ENCODE measurements around the gene HIVEP3. TPM values are rescaled to one million over a fixed set of nuclear protein-coding genes. Genes with fewer than 3 reads are reported as not detected.

HIVEP3 gene
- total RNA-seq, 1 experiment from 2014 or later, result 0.55 TPM

DNA sequence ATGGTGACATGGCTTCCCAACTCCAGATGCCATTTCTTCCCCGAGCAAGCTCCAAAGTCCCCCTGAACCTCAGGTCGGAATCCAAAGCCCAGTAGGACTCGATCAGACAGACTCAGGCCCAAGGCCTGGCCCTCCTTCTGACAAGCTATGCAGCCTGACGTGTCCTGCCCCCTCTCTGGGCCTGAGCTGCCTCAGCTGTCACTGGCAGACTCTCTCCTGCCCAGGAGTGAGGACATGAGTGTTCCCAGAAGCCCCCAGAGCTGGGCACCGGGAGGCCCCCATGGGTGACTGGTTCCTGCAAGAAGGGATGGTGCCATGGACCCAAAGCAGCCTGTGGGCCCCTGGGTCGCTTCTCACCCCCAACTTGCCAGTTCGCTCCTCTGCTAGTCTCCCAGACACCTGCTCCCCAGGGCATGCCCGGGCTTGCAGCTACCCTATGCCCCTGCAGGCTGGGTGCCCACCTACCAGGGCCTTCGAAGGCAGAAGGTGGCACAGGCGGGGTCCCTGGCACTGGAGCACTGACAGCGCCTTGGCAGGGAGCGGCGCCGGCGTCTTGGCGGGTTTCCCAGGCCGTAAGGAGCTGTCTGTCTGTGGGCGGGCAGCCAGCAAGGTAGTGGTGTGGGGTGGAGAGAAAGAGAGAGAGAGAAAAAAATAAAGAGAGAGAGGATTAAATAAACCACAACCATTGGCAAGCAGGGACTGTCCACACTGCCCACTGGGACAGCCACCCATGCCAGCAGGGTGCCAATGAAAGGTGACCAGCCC is 436.5 kb downstream of the HIVEP3 start (continued):
- TF ChIP-seq, protein P1, sequence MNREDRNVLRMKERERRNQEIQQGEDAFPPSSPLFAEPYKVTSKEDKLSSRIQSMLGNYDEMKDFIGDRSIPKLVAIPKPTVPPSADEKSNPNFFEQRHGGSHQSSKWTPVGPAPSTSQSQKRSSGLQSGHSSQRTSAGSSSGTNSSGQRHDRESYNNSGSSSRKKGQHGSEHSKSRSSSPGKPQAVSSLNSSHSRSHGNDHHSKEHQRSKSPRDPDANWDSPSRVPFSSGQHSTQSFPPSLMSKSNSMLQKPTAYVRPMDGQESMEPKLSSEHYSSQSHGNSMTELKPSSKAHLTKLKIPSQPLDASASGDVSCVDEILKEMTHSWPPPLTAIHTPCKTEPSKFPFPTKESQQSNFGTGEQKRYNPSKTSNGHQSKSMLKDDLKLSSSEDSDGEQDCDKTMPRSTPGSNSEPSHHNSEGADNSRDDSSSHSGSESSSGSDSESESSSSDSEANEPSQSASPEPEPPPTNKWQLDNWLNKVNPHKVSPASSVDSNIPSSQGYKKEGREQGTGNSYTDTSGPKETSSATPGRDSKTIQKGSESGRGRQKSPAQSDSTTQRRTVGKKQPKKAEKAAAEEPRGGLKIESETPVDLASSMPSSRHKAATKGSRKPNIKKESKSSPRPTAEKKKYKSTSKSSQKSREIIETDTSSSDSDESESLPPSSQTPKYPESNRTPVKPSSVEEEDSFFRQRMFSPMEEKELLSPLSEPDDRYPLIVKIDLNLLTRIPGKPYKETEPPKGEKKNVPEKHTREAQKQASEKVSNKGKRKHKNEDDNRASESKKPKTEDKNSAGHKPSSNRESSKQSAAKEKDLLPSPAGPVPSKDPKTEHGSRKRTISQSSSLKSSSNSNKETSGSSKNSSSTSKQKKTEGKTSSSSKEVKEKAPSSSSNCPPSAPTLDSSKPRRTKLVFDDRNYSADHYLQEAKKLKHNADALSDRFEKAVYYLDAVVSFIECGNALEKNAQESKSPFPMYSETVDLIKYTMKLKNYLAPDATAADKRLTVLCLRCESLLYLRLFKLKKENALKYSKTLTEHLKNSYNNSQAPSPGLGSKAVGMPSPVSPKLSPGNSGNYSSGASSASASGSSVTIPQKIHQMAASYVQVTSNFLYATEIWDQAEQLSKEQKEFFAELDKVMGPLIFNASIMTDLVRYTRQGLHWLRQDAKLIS (CRISPR knock-in tag; IDR thresholded peaks at IDR 0.05; ENCODE audit: borderline replicate concordance), result no peak

DNA sequence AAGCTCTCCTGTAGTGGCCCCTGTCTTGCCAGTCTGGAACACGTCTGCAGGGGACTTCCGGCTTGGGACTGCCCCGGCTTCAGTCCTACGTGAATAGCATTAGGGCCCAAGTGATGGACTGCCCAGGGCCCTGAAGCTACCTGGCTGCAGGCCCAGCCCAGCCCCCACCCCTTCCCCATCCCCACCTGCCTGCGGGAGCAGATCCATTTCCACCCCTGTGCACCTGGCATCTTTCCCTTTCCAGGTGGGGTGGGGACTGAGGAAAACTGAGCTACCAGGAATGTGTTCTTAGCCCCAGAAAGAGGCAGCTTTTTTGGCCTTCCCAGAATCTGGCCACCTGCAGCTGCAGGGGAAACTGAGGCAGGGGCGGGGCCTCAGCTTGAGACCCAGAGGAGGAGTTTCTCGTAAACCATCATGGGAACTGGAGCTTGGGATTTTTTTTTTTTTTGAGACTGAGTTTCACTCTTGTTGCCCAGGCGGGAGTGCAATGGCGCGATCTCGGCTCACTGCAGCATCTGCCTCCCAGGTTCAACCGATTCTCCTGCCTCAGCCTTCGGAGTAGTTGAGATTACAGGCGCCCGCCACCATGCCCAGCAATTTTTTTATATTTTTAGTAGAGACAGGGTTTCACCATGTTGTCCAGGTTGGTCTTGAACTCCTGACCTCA is 437.5 kb downstream of the HIVEP3 start:
- Mint-ChIP-seq H3K9me3 (no peaks in the 10 kb centered on the region), H3K4me3 (no peak overlapping the region), H3K36me3 (no peaks in the 10 kb centered on the region), H3K27me3 (ENCODE audit: low read depth) (no peaks in the 10 kb centered on the region; the same call in 1 of the 2 replicates), H3K4me1 (peaks cover 31% of the 10 kb centered on the region), H3K27ac (no peak overlapping the region)
- ChIA-PET CTCF (interaction anchor here (0.9 to 7.9 kb wide), 4 partner anchors 11 to 47 kb away, joined by 3 to 84 read pairs (median 4); no protein-coding TSS in a partner anchor), POLR2A (no interaction called here)
- no peak for ATAC-seq
- no peak for DNase-seq (ENCODE audit: low spot score)
- TF ChIP-seq ZNF121 (CRISPR knock-in tag; IDR thresholded peaks at IDR 0.05) (no peak), CBFB (CRISPR knock-in tag; IDR thresholded peaks at IDR 0.05; ENCODE audit: low read depth) (no peak), FOXJ3 (CRISPR knock-in tag; IDR thresholded peaks at IDR 0.05; ENCODE audit: borderline replicate concordance) (no peak), RELA (CRISPR knock-in tag; IDR thresholded peaks at IDR 0.05; ENCODE audit: borderline replicate concordance) (no peak), SP1 (CRISPR knock-in tag; conservative IDR thresholded peaks at IDR 0.05) (no peak), ZNF671 (CRISPR knock-in tag; IDR thresholded peaks at IDR 0.05) (no peak)
- TF ChIP-seq, protein P2, sequence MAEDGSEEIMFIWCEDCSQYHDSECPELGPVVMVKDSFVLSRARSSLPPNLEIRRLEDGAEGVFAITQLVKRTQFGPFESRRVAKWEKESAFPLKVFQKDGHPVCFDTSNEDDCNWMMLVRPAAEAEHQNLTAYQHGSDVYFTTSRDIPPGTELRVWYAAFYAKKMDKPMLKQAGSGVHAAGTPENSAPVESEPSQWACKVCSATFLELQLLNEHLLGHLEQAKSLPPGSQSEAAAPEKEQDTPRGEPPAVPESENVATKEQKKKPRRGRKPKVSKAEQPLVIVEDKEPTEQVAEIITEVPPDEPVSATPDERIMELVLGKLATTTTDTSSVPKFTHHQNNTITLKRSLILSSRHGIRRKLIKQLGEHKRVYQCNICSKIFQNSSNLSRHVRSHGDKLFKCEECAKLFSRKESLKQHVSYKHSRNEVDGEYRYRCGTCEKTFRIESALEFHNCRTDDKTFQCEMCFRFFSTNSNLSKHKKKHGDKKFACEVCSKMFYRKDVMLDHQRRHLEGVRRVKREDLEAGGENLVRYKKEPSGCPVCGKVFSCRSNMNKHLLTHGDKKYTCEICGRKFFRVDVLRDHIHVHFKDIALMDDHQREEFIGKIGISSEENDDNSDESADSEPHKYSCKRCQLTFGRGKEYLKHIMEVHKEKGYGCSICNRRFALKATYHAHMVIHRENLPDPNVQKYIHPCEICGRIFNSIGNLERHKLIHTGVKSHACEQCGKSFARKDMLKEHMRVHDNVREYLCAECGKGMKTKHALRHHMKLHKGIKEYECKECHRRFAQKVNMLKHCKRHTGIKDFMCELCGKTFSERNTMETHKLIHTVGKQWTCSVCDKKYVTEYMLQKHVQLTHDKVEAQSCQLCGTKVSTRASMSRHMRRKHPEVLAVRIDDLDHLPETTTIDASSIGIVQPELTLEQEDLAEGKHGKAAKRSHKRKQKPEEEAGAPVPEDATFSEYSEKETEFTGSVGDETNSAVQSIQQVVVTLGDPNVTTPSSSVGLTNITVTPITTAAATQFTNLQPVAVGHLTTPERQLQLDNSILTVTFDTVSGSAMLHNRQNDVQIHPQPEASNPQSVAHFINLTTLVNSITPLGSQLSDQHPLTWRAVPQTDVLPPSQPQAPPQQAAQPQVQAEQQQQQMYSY (CRISPR knock-in tag; IDR thresholded peaks at IDR 0.05), result no peak
- TF ChIP-seq, protein P3, sequence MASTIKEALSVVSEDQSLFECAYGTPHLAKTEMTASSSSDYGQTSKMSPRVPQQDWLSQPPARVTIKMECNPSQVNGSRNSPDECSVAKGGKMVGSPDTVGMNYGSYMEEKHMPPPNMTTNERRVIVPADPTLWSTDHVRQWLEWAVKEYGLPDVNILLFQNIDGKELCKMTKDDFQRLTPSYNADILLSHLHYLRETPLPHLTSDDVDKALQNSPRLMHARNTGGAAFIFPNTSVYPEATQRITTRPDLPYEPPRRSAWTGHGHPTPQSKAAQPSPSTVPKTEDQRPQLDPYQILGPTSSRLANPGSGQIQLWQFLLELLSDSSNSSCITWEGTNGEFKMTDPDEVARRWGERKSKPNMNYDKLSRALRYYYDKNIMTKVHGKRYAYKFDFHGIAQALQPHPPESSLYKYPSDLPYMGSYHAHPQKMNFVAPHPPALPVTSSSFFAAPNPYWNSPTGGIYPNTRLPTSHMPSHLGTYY (CRISPR knock-in tag; IDR thresholded peaks at IDR 0.05), result no peak

DNA sequence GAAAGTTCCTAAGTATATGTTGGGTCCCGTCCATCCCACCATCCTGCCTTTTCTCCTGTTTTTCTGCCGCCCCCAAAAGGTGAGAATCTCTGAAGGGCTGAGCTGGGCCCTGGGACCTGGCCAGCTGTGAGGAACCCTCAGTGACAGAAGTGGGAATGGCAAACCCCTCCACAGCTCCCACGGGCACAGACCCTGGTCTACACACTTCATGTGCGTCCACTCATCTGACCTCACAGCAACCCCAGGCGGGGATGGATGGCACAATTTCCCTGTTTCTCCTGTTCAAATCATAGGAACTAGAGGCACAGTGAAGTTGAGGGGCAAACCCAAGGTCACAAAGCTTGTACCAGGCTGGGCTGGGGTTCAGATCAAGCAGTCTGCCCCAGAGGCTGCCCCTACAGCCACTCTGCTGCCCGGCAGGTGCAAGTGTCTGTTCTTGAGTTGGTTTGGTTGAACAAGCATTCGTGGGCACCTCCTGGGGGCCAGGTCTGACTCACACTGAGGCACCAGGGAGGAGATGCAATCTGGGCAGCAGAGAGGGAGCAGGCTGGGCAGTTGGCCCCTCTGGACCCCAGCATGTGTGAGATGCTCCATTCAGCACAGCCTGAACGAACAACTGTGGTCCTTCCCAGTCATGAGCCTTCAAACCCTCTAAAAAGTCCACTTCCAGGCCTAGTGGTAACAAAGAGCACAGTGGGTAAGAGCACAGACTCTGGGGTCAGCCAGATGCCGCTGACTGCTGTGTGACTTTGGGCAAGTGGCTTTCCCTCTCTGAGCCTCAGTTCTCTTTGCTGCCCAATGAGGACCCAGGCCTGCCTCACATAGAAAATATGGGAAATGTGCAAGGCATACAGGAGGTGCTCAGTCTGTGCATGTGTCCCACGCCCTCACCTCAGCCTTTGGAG is 438.3 kb downstream of the HIVEP3 start:
- Mint-ChIP-seq H3K9me3 (no peaks in the 10 kb centered on the region), H3K4me1 (peaks cover 27% of the 10 kb centered on the region), H3K27ac (no peak overlapping the region), H3K4me3 (no peak overlapping the region), H3K36me3 (no peaks in the 10 kb centered on the region), H3K27me3 (ENCODE audit: low read depth) (no peaks in the 10 kb centered on the region; the same call in 1 of the 2 replicates)
- DNase-seq (ENCODE audit: low spot score), result no peak
- CTCF ChIA-PET, result interaction anchor here (1.2 to 7.9 kb wide), 4 partner anchors 11 to 198 kb away, joined by 5 to 84 read pairs (median 6); no protein-coding TSS in a partner anchor
- no peak for ATAC-seq
- POLR2A ChIA-PET, result no interaction called here
- no peak for TF ChIP-seq JUN (CRISPR knock-in tag; IDR thresholded peaks at IDR 0.05)
- TF ChIP-seq, protein P4, sequence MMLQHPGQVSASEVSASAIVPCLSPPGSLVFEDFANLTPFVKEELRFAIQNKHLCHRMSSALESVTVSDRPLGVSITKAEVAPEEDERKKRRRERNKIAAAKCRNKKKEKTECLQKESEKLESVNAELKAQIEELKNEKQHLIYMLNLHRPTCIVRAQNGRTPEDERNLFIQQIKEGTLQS (CRISPR knock-in tag; conservative IDR thresholded peaks at IDR 0.05), result no peak
- TF ChIP-seq TP53 (CRISPR knock-in tag; IDR thresholded peaks at IDR 0.05), result no peak
- TF ChIP-seq IRF2 (CRISPR knock-in tag; IDR thresholded peaks at IDR 0.05; ENCODE audit: borderline replicate concordance, low read depth), result no peak
- TF ChIP-seq JAZF1 (CRISPR knock-in tag; IDR thresholded peaks at IDR 0.05), result no peak
- TF ChIP-seq FOXP1 (CRISPR knock-in tag; IDR thresholded peaks at IDR 0.05; ENCODE audit: borderline replicate concordance), result no peak

All from WTC11 (cell line).